ENCODE results near the gene TMEM158.

The TMEM158 gene

GRCh38 chr3:45272828-45273470 is 46.9 kb upstream of the TMEM158 start:
- DNase-seq (no peak), ATAC-seq (ENCODE audit: insufficient read depth, low read depth) (no peak)
- no peaks in the 10 kb centered on the region for H3K27me3 ChIP-seq (ENCODE audit: insufficient read depth, low read length, poor library complexity)
- H3K79me2 ChIP-seq (ENCODE audit: insufficient read depth, low read length) = no peaks in the 10 kb centered on the region
- H3K9ac ChIP-seq (ENCODE audit: low read depth, low read length) = no peak overlapping the region
- no peaks in the 10 kb centered on the region for H3K4me1 ChIP-seq (ENCODE audit: insufficient read depth, low read length)
- no peak overlapping the region for H3K27ac ChIP-seq (ENCODE audit: low read length)
- TF ChIP-seq EZH2 (IDR thresholded peaks at IDR 0.05; ENCODE audit: borderline replicate concordance, low read depth, low read length, severe bottlenecking) = no peak
- TF ChIP-seq, protein P1, sequence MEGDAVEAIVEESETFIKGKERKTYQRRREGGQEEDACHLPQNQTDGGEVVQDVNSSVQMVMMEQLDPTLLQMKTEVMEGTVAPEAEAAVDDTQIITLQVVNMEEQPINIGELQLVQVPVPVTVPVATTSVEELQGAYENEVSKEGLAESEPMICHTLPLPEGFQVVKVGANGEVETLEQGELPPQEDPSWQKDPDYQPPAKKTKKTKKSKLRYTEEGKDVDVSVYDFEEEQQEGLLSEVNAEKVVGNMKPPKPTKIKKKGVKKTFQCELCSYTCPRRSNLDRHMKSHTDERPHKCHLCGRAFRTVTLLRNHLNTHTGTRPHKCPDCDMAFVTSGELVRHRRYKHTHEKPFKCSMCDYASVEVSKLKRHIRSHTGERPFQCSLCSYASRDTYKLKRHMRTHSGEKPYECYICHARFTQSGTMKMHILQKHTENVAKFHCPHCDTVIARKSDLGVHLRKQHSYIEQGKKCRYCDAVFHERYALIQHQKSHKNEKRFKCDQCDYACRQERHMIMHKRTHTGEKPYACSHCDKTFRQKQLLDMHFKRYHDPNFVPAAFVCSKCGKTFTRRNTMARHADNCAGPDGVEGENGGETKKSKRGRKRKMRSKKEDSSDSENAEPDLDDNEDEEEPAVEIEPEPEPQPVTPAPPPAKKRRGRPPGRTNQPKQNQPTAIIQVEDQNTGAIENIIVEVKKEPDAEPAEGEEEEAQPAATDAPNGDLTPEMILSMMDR (IDR thresholded peaks at IDR 0.05; ENCODE audit: borderline replicate concordance, extremely low read depth, low read length, poor library complexity, severe bottlenecking) = no peak
- H3K36me3 ChIP-seq (ENCODE audit: insufficient read depth, low read length) = no peaks in the 10 kb centered on the region
- no peak overlapping the region for H3K4me3 ChIP-seq (ENCODE audit: low read depth in 1 of 2, low read length in 2 of 2)
- peaks cover 15% of the 10 kb centered on the region for H3K9me3 ChIP-seq (ENCODE audit: insufficient read depth, low read length, severe bottlenecking)
- H2AFZ ChIP-seq (ENCODE audit: low read depth, low read length) = no peak overlapping the region
- H3K4me2 ChIP-seq (ENCODE audit: insufficient read depth, low read length) = no peak overlapping the region
- no peaks in the 10 kb centered on the region for H4K20me1 ChIP-seq (ENCODE audit: insufficient read depth, low read length)

DNA sequence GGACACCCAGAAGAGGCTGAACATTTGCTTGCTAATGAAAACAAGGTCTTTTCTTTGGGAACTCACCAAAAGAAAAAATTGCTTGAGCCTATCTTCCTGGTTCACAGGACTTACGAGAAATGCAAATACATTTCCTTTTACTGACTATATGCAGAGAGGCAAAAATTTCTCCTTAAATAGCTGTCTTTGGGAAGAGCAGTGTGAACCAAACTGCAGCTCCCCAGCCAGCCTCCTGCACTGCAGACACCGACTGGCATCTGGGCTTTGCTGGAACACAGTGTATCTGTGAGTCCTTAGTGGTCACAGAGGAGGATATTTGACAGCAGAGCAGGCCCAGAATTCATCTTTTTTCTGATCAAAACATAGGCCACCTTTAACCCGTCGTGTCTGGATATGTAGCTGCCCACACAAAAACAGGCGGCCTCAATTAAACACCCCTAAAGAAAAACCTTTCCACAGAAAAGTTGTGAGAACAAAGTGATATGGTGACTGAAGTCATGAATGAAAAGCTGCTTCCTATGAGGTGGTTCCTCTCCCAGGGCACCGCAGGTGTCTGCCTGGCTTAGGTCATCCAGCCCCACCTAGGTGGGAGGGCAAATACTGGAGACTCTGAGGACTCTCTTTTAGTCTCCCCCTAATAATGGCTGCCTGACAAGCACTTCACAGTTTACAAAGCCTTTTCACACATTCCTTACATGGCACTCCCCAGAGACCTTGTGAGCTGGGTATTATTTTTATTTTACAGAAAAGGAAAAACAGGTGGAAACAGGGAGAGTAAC is 46.1 kb upstream of the TMEM158 start:
- no peaks in the 10 kb centered on the region for H3K4me1 ChIP-seq (ENCODE audit: insufficient read depth, low read length)
- H3K9ac ChIP-seq (ENCODE audit: low read depth, low read length) = no peak overlapping the region
- H3K4me2 ChIP-seq (ENCODE audit: insufficient read depth, low read length) = no peak overlapping the region

GRCh38 chr3:45269952-45270351 is 43.9 kb upstream of the TMEM158 start:
- ATAC-seq (ENCODE audit: insufficient read depth, low read depth) (no peak), DNase-seq (no peak)
- Histone ChIP-seq H3K79me2 (ENCODE audit: insufficient read depth, low read length) (no peaks in the 10 kb centered on the region), H3K36me3 (ENCODE audit: insufficient read depth, low read length) (no peaks in the 10 kb centered on the region), H3K9ac (ENCODE audit: low read depth, low read length) (no peak overlapping the region), H3K27ac (ENCODE audit: low read length) (no peak overlapping the region), H3K4me1 (ENCODE audit: insufficient read depth, low read length) (no peaks in the 10 kb centered on the region), H3K4me2 (ENCODE audit: insufficient read depth, low read length) (no peak overlapping the region), H3K4me3 (ENCODE audit: low read depth in 1 of 2, low read length in 2 of 2) (no peak overlapping the region), H3K9me3 (ENCODE audit: insufficient read depth, low read length, severe bottlenecking) (no peaks in the 10 kb centered on the region), H2AFZ (ENCODE audit: low read depth, low read length) (no peak overlapping the region), H4K20me1 (ENCODE audit: insufficient read depth, low read length) (no peaks in the 10 kb centered on the region), H3K27me3 (ENCODE audit: insufficient read depth, low read length, poor library complexity) (no peaks in the 10 kb centered on the region)
- no peak for TF ChIP-seq EZH2 (IDR thresholded peaks at IDR 0.05; ENCODE audit: borderline replicate concordance, low read depth, low read length, severe bottlenecking)
- TF ChIP-seq, protein P1 (IDR thresholded peaks at IDR 0.05; ENCODE audit: borderline replicate concordance, extremely low read depth, low read length, poor library complexity, severe bottlenecking) = no peak

More for the DNA sequence above, 46.1 kb upstream of the TMEM158 start:
- Histone ChIP-seq H3K4me3 (ENCODE audit: low read depth in 1 of 2, low read length in 2 of 2) (no peak overlapping the region), H3K9me3 (ENCODE audit: insufficient read depth, low read length, severe bottlenecking) (peaks cover 8% of the 10 kb centered on the region), H3K27me3 (ENCODE audit: insufficient read depth, low read length, poor library complexity) (no peaks in the 10 kb centered on the region), H3K79me2 (ENCODE audit: insufficient read depth, low read length) (no peaks in the 10 kb centered on the region), H3K36me3 (ENCODE audit: insufficient read depth, low read length) (no peaks in the 10 kb centered on the region), H4K20me1 (ENCODE audit: insufficient read depth, low read length) (no peaks in the 10 kb centered on the region), H3K27ac (ENCODE audit: low read length) (no peak overlapping the region), H2AFZ (ENCODE audit: low read depth, low read length) (no peak overlapping the region)
- DNase-seq (no peak), ATAC-seq (ENCODE audit: insufficient read depth, low read depth) (no peak)
- TF ChIP-seq, protein P1 (IDR thresholded peaks at IDR 0.05; ENCODE audit: borderline replicate concordance, extremely low read depth, low read length, poor library complexity, severe bottlenecking) = no peak
- no peak for TF ChIP-seq EZH2 (IDR thresholded peaks at IDR 0.05; ENCODE audit: borderline replicate concordance, low read depth, low read length, severe bottlenecking)

Data from DND-41 (cell line).